Mesodermal cell (in vitro differentiated cells): Measurements from ENCODE around the gene BEGAIN.

Source experiments
- H3K27ac ChIP-seq: 2 replicates; pipeline ENCODE4 v1.7.0; 2013; ENCODE audit warnings: mild to moderate bottlenecking, low read depth, low read length, moderate library complexity; ENCODE audit not compliant: severe bottlenecking
- H3K36me3 ChIP-seq: 2 replicates; pipeline ENCODE4 v1.7.1; 2013; ENCODE audit warnings: mild to moderate bottlenecking, low read length, moderate library complexity; ENCODE audit not compliant: control insufficient read depth, insufficient read depth
- H3K4me1 ChIP-seq: one replicate; pipeline ENCODE4 v1.7.1; 2013; ENCODE audit warnings: mild to moderate bottlenecking, low read length; ENCODE audit not compliant: insufficient read depth, control insufficient read depth, poor library complexity, severe bottlenecking
- H3K4me3 ChIP-seq: 2 replicates; pipeline ENCODE4 v1.7.0; 2013; ENCODE audit warnings: low read length, control low read depth, mild to moderate bottlenecking; ENCODE audit not compliant: insufficient read depth, poor library complexity, severe bottlenecking; ENCODE audit errors: extremely low read depth
- H3K9me3 ChIP-seq: 2 replicates; pipeline ENCODE4 v1.7.1; 2013; ENCODE audit warnings: mild to moderate bottlenecking, low read length, moderate library complexity; ENCODE audit not compliant: control insufficient read depth
- WGBS, 2 experiments: methylation state at CpG; one replicate each; pipeline ENCODE4 v1.1.5; 2013; ENCODE audit warnings: missing lambda C conversion rate in 2 of 2; ENCODE audit not compliant: insufficient coverage in 2 of 2; 5-methylcytosine and 5-hydroxymethylcytosine counted together

Gene BEGAIN

GRCh38 chr14:100570726-100571454 is 16.3 kb downstream of the BEGAIN start:
- H3K4me1 ChIP-seq: peaks cover 17% of the 10 kb centered on the region
- no peak overlapping the region for H3K4me3 ChIP-seq
- WGBS, 2 experiments: 89% methylated on average over 22 to 23 of the region's 23 CpGs
- no peak overlapping the region for H3K27ac ChIP-seq
- no peaks in the 10 kb centered on the region for H3K9me3 ChIP-seq
- no peaks in the 10 kb centered on the region for H3K36me3 ChIP-seq

- H3K27ac ChIP-seq: no peak overlapping the region
- peaks cover 17% of the 10 kb centered on the region for H3K4me1 ChIP-seq
- no peak overlapping the region for H3K4me3 ChIP-seq
- H3K9me3 ChIP-seq: no peaks in the 10 kb centered on the region
- H3K36me3 ChIP-seq: no peaks in the 10 kb centered on the region
- 29 to 35% methylated on average over 9 to 12 of the region's 14 CpGs for WGBS, 2 experiments
Observed at GRCh38 chr14:100569734-100570286, 17.4 kb downstream of the BEGAIN start.

DNA sequence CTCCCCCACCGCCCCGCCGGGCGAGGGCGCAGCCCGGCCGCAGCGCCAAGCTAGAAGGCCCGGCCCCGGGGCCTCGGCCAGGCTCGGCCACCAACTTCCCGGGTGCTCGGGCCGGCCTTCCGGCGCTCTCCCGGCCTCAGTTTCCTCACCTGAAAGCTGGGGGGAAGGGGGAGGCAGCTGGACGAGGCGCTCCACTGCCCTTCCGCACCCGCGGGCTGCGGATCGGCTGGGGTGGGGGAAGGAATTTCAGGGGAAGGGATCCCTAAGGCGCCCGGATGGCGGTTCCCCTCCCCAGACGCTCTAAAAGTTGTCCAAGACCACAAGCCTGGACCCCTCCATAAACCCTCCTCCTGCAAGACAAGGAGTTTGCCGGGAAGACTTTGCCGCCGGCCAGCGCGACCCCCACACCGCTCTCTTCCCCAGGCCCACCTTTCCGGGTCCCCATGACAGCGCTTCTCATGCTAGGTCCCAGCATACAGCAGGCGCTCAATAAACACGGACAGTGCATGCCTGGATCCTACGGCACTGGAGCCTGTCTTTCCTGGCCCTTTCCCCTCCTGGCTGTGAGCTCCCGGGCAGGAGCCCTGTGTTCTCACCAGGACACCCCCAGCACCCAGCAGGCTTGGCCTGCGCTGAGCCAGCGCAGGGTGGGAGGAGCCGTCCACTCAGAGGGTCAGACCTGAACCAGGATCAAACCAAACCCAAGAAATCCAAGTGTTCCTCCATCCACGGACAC is 18.1 kb downstream of the BEGAIN start:
- no peak overlapping the region for H3K27ac ChIP-seq
- peaks cover 17% of the 10 kb centered on the region for H3K4me1 ChIP-seq
- H3K9me3 ChIP-seq: no peaks in the 10 kb centered on the region
- peak overlapping the region; percentile 38 for H3K4me3 ChIP-seq
- 7 to 12% methylated on average over 15 to 28 of the region's 45 CpGs for WGBS, 2 experiments
- H3K36me3 ChIP-seq: no peaks in the 10 kb centered on the region

DNA sequence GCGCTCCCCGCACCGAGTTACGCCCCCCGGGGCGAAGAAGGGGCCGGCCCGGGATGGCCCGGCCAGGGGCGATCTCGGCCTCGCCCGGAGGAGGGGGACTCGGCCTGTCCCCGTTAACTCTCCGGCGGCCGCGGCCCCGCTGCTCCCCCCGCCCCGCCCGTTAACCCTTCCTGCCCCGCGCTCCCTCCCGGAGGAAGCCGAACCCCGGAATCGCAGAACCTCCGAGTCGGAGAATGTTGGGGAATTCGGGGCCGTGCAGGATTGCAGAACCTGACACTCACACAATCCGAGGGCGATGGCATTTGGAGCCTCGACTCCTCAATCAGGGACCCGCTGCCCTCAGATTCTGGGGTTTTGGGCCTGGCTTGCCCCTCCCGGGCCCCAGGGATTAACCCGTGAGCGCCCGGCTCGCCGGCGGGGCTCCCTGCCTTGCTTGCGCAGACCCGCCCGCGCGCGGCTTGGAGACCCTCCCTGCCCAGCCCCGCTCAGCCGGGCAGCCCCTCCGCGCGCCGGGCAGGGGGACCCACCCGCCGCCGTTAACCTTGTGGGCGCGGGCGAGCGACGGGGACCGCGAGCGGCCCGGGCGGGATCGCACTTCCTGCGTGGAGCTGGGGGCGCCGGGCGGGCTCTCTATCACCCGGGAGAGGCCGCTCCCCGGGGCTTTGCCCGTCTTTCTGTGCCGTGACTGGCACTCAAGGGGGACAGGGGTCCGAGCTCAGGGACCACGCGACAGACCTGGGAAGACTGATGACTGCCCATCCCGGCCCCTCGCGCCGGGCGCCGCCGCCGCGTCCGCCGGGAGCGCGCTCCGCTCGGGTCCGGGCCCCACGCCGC is 18.8 kb downstream of the BEGAIN start:
- no peaks in the 10 kb centered on the region for H3K36me3 ChIP-seq
- WGBS, 2 experiments: 0% methylated on average over 64 to 72 of the region's 100 CpGs
- H3K27ac ChIP-seq: no peak overlapping the region
- peak overlapping the region; percentile 38 for H3K4me3 ChIP-seq
- H3K9me3 ChIP-seq: no peaks in the 10 kb centered on the region
- H3K4me1 ChIP-seq: peaks cover 14% of the 10 kb centered on the region

GRCh38 chr14:100567877-100568163 is 19.4 kb downstream of the BEGAIN start:
- H3K4me1 ChIP-seq: peaks cover 11% of the 10 kb centered on the region
- no peaks in the 10 kb centered on the region for H3K36me3 ChIP-seq
- WGBS, 2 experiments: 1% methylated on average over 19 to 32 of the region's 42 CpGs
- peak overlapping the region; percentile 38 for H3K4me3 ChIP-seq
- no peaks in the 10 kb centered on the region for H3K9me3 ChIP-seq
- H3K27ac ChIP-seq: no peak overlapping the region

DNA sequence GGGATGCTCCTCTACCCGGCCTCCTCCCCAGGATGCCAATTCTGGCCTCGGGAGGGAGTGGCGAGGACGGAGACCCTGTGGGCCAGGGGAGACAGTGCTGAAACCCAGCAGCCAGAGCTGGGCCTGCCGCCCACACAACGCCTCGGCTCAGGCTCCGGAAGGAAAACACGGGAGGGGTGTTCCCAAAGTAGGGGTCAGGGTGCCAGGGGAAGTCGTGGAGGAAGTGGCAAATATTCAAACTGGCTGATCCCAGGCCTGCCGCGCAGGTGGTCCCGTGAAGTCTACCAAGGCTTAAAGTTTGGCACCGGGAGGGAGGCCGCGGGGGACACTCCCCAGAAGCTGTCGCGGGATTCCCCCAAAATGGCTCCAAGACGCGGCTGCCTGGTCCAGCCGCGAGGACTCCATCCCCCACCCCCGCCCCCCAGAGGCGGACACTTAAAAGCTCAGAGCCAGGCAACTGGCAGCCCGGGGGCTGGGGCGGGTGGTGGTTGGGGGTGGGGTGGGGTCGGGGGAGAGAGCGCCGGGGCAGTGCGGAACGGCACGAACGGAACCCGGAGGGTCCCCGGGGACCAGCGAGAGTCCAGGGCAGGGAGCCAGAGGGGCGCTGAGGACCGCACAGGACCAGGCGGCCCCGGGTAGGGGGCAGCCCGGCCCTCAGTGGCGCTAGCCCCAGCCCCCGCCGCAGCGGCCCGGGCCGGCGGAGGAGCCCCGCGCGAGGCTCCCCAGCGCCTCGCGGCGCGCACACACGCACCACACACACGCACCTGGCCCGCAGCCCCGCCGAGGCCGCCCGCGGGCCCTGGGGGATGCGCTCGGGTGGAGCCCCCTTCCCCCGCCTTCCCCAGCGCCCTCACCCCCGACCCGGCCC is 20.0 kb downstream of the BEGAIN start:
- H3K4me3 ChIP-seq: peak overlapping the region; percentile 38
- peaks cover 11% of the 10 kb centered on the region for H3K4me1 ChIP-seq
- no peaks in the 10 kb centered on the region for H3K36me3 ChIP-seq
- H3K27ac ChIP-seq: no peak overlapping the region
- WGBS, 2 experiments: 6 to 11% methylated on average over 23 to 44 of the region's 70 CpGs
- no peaks in the 10 kb centered on the region for H3K9me3 ChIP-seq

DNA sequence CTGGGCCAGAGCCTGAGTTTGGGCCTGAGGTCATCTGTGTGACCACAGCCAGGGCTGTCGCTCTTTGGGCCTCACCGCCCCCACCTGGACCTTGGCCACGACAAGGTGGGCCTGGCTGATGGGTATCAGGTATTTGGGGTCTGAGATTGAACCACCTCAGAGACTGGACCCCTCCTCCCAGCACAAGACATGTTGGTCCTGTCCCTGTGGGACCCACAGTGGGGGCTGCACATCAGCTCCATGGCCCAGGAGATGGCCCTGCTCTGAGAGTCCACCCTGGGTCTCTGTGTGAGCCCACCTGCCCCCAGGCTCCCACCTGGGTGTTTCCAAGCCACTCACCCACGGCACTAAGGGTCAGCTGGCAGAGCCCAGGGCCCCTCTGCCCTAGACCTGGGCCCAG is 20.6 kb downstream of the BEGAIN start:
- Histone ChIP-seq H3K27ac (no peak overlapping the region), H3K36me3 (no peaks in the 10 kb centered on the region), H3K4me1 (peaks cover 11% of the 10 kb centered on the region), H3K9me3 (no peaks in the 10 kb centered on the region), H3K4me3 (no peak overlapping the region)
- WGBS, 2 experiments: 78 to 80% methylated on average over 2 to 3 of the region's 4 CpGs

- H3K4me3 ChIP-seq: no peak overlapping the region
- 91% methylated on average over 9 to 10 of the region's 11 CpGs for WGBS, 2 experiments
- no peaks in the 10 kb centered on the region for H3K36me3 ChIP-seq
- H3K4me1 ChIP-seq: peaks cover 11% of the 10 kb centered on the region
- no peak overlapping the region for H3K27ac ChIP-seq
- H3K9me3 ChIP-seq: no peaks in the 10 kb centered on the region
Observed at GRCh38 chr14:100566119-100566518, 21.1 kb downstream of the BEGAIN start.

DNA sequence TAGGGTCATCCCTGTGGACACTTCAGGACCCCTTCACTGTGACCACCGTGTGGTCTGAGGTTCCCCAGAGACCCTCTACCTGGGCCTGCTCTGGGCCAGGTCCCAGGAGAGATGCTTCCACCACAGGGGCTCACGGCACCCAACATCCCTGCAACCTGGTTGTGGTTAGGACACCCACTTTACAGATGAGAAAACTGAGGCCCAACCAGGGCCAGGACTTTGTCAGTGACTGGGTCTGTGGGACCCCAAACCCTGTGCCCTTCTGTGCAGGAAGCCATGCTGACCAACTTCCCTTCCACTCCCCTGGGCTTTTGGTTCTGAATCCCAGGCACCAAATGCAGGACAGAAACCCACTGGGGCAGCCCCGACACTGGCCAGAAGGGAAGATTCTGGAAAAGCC is 21.6 kb downstream of the BEGAIN start:
- Histone ChIP-seq H3K4me1 (peaks cover 11% of the 10 kb centered on the region), H3K9me3 (no peaks in the 10 kb centered on the region), H3K4me3 (no peak overlapping the region), H3K27ac (no peak overlapping the region), H3K36me3 (no peaks in the 10 kb centered on the region)
- 100% methylated on average over 2 to 3 of the region's 3 CpGs for WGBS, 2 experiments

- no peaks in the 10 kb centered on the region for H3K36me3 ChIP-seq
- H3K4me1 ChIP-seq: peaks cover 9% of the 10 kb centered on the region
- 71 to 74% methylated on average over 5 of the region's 6 CpGs for WGBS, 2 experiments
- no peak overlapping the region for H3K4me3 ChIP-seq
- no peaks in the 10 kb centered on the region for H3K9me3 ChIP-seq
- H3K27ac ChIP-seq: no peak overlapping the region
Observed at GRCh38 chr14:100564512-100564911, 22.7 kb downstream of the BEGAIN start.
